Middle frontal gyrus (tissue), 1 donor: Measurements from ENCODE around the gene CD28.
"Not testable (repeated sequence)": the region's sequence is repeated elsewhere in the genome, so short reads cannot be mapped to it uniquely, and the experiment has no call there.

Experiments used
- DNase-seq: peaks from one replicate; pipeline ENCODE4 v3.0.0-alpha.2; 2015; ENCODE audit warnings: low spot score; ENCODE audit errors: extremely low spot score

Gene CD28

DNA sequence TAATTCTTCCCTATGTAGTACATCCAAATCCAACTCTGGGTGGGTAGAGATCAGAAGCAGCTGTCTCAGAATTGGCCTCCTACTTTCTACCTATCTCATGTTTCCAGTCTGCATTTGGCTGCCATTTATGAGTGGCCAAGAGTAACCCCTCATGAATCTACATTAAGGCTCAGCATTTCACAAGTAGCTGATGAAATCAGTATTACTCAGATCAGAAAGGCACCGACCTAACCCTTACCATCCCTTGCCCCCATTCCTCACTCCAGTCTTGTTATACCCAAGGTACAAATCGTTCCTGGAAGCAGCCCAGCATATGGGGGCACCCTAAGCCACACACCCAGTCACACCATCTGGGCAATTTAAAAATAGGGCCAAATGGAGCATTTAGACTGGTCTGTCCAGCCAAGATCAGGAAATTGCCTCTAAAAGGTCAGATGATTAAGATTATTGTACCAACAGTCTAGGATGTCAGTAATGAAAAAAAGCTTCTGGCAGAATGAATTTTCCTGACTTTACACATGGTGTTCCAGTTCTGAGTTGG is 37.1 kb downstream of the CD28 start:
- DNase-seq: no peak

DNA sequence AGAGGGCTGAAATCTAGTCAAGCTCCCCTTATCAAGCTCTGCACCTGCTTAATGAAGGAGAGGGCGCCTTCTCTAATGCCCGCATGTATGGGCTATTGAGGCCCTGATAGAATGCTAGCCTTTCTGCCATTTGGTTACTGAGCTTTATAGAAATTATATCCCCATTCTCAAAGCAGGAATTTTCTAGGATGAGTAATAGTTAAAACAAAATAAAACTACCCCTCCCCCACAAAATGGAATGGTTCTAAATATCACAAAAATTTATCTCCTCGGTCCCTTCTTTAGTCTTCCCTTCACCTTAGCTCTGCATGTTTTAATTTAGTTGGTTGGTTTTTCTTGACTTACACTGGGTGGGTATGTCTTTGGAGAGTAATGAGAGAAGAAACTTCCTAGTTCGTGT is 37.7 kb downstream of the CD28 start:
- DNase-seq: no peak

GRCh38 chr2:203745267-203745666 is 38.8 kb downstream of the CD28 start:
- no peak for DNase-seq

GRCh38 chr2:203748331-203749126 is 42.1 kb downstream of the CD28 start:
- DNase-seq: no peak

DNA sequence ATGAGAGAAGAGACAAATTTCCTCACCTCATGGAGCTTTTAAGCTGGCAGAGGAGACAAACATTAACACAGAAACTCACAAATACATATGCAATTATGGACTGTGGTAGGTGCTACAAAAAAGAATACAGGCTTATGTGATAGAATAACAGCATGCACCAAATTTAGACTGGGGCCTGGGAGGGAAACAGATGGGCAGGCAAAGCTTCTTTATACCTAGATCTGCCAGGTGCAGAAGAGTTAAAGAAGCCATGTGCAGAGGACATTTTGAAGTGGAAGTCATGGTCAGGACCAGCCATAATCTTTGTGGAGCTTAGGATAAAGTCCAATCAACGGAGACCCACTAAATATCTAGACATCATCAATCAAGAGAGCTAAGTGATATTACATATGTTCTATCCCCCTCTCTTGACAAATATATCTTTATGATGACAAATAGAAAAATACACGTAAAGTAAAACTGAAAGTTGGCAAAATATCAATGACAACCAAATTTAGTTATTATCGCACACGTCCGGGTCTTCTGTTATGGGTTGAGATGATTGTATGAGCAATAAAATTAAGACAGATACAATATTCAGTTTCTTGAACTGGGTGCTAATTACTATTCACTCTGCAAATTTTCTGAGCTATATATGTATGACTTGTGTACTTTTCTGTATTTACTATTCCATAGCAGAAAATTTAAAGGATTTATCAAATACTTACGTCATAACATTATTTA is 44.1 kb downstream of the CD28 start:
- DNase-seq: no peak

DNA sequence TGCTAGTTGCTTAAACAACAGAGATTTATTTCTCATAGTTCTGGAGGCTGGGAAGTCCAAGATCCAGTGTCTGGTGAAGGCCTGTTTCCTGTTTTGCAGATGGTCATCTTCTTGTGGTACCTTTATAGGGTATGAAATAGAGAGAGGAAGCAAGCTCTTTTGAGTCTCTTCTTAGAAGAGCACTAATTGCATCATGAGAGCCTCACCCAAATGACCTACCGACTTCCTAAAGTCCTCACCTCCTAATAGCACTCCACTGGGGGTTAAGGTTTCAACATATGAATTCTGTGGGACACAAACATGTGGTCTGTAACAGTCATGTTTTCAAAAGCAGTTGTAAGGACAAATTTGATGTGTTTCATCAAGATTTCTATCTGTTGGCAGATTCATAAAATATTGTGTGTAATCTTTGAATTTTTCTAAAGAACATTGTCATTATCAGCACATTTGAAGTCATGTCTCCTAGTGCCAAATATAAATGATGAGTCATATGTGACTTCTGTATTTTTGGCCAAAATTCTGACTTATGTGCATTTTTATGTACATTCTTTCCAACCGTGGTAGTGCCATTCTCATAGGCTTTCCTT is 45.3 kb downstream of the CD28 start:
- DNase-seq: no peak

- DNase-seq: no peak
These were observed 49.7 kb downstream of the CD28 start for GRCh38 chr2:203756161-203756560.

DNA sequence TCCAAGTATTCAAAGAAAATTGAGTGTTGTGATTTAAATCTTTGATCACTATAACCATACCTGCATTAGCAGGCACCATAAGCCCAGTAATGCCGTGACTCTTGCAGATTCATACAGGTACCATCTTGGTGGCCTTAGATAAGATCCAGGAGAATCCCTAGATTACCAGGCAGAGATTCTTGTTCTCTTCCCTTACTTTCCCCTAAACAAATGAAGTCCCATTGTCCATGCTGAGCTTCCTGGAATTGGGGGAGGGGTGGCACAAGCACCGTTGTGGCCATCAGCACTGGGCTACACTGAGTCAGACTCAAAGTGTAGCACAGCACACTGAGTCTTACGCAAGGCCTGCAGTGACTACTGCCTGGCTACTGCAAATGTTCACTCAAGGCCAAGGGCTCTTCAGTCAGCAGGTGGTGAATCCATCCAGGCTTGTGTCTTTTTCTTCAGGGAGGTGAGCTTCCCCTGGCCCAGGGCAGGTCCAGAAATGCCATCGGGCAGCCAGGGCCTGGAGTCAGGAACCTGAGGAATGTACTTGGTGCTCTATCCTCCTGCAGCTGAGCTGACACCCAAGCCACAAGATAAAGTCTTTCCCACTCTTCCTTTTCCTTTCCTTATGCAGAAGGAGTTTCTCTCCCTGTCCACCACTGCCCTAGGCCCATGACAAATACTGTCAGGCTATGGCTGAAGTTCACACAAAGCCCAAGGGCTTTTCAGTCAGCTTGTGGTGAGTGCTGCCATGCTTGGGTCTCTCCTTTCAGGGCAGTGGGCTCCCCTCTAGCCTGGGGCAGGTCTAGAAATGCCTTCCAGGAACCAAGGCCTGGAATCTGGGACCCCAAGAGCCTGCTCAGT is 52.6 kb downstream of the CD28 start:
- no peak for DNase-seq

- no peak for DNase-seq
These were observed 53.4 kb downstream of the CD28 start for GRCh38 chr2:203759690-203760365.

DNA sequence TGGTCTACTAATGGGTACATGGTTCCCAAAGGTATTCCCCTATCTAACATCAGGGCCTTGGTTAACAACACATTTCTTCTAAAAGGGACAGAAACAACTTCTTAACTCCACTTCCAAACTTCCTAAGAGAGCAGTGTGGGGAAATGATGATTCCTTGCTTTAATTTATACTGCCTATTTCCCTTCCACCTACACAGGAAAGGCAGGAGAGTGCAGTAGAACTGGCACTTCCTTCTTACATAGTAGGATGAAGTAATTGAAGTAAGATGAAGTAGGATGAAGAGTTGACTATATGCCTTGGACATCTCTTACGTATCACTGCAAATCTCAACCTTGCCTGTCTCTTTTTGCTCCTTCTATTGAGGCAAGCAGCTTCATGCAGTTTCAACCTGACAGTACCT is 54.7 kb downstream of the CD28 start:
- no peak for DNase-seq

GRCh38 chr2:203763241-203763937 is 57.0 kb downstream of the CD28 start:
- no peak for DNase-seq

- DNase-seq: no peak
These were observed 57.7 kb downstream of the CD28 start for GRCh38 chr2:203763938-203764664.

DNA sequence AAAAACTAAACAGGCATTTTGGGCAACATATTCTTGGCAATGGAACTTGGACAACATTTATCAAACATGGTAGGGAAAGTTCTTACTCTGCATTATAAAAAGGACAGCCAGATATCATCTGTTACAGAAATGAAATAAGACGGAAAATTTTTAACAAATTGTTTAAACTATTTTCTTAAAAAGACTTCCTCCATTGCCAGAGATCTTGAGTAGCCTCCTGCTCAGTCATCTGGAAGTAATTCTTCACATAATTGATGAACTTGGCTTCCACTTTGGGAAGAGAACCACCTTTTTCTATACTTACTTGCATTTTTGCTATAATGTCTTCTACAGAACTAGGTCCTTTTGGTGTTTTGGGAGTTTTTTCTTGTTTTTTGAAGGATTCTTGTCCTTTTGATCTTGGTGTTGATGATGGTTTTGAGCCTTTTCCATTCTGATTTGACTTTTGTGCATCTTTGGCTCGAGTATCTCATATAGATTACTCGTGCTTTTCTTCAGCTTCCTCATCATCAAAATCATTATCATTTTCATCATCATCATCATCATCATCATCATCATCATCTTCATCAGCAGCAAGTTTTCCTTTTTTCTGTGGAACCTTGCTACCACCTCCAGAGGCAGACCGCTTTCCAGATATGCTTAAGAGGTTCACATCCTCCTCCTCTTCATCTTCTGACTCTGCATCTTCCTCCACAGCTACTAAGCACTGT is 66.2 kb downstream of the CD28 start:
- no peak for DNase-seq

GRCh38 chr2:203774760-203775159 is 68.3 kb downstream of the CD28 start:
- no peak for DNase-seq

DNA sequence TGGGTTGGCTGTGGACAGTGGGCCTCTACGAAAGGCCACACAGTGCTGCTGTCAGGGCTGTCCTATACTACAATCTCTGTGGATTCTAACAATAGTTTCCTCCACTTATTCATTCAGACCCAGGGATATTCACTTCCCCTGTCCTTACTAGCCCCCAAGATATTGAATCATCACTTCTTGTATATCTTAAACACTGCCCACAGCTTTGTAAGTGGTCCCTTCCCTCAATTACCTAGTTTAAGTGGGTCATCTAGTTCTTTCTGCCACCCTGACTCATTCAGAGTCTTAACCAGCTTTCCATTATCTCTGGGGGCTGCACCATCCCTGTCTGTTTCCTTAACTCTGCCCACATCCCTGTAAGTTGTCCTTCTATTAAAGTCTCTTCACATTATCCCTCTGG is 69.2 kb downstream of the CD28 start:
- no peak for DNase-seq

DNA sequence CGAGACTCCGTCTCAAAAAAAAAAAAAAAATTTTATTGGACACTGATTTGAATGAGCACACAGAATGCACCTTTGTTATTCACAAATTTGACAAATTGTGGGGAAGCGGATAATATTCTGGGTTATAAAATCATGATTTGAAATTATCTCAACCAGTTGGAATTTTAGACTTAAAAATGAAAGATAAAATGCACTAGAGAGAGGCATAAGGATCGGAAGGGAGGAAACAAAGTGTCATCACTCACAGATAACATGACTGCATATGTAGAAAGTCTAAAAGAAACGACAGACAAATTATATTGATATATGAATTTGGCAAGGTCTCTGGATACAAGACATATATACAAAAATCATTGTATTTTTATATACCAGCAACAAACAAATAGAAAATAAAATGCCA is 70.6 kb downstream of the CD28 start:
- DNase-seq: no peak

GRCh38 chr2:203779477-203780073 is 73.1 kb downstream of the CD28 start:
- not testable (repeated sequence) for DNase-seq

DNA sequence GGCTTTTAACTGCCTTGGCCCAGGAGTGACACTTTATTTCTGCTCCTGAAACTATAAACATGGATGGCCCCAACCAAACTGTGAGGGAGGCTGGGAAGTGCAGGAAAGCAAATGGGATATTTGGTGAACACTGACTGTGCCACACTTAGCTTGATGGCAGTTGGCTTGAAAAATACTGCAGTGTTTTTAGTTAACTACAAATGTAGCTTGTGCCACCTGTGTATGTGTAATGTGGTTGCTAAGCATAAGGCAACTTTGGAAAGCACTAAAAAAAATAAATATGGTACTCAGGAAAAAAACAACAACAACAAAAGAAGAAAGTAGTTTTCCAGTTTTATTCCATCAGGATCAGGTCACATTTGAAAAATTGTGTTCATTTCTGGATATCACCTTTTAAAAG is 73.8 kb downstream of the CD28 start:
- no peak for DNase-seq
